ENCODE measurements around the gene PURB.
"Not testable (repeated sequence)": the region's sequence is repeated elsewhere in the genome, so short reads cannot be mapped to it uniquely, and the experiment has no call there.

The PURB gene

GRCh38 chr7:44870336-44870735 is 15.0 kb downstream of the PURB start:
- peaks cover 18% of the 10 kb centered on the region for H3K9me3 Mint-ChIP-seq
- not testable (repeated sequence) for H3K4me1 Mint-ChIP-seq; H3K36me3 Mint-ChIP-seq (ENCODE audit: low read depth); H3K4me3 Mint-ChIP-seq; H3K27ac Mint-ChIP-seq; H3K27me3 Mint-ChIP-seq (ENCODE audit: low read depth)

GRCh38 chr7:44867073-44867995 is 18.0 kb downstream of the PURB start:
- Mint-ChIP-seq H3K9me3 (peaks cover 8% of the 10 kb centered on the region), H3K36me3 (ENCODE audit: low read depth) (peaks cover 4% of the 10 kb centered on the region), H3K4me1 (no peaks in the 10 kb centered on the region), H3K27me3 (ENCODE audit: low read depth) (peaks cover 7% of the 10 kb centered on the region), H3K27ac (no peak overlapping the region), H3K4me3 (no peak overlapping the region)
- no peak for TF ChIP-seq CTCF (IDR thresholded peaks at IDR 0.05; ENCODE audit: unreplicated experiment in 3 of 3)

- not testable (repeated sequence) for H3K9me3 Mint-ChIP-seq; H3K27me3 Mint-ChIP-seq (ENCODE audit: low read depth); H3K27ac Mint-ChIP-seq; H3K4me3 Mint-ChIP-seq; H3K36me3 Mint-ChIP-seq (ENCODE audit: low read depth); H3K4me1 Mint-ChIP-seq
Observed at GRCh38 chr7:44861949-44862348, 23.4 kb downstream of the PURB start.

GRCh38 chr7:44858161-44858560 is 27.2 kb downstream of the PURB start:
- peak; percentile 10 to 22 (median 19) for TF ChIP-seq CTCF (IDR thresholded peaks at IDR 0.05; ENCODE audit: unreplicated experiment in 3 of 3)

GRCh38 chr7:44854644-44855364 is 30.5 kb downstream of the PURB start:
- H3K4me1 Mint-ChIP-seq, result no peaks in the 10 kb centered on the region
- H3K27me3 Mint-ChIP-seq (ENCODE audit: low read depth), result no peaks in the 10 kb centered on the region
- TF ChIP-seq CTCF (IDR thresholded peaks at IDR 0.05; ENCODE audit: unreplicated experiment in 3 of 3), result no peak
- H3K36me3 Mint-ChIP-seq (ENCODE audit: low read depth), result no peaks in the 10 kb centered on the region
- no peaks in the 10 kb centered on the region for H3K9me3 Mint-ChIP-seq
- H3K4me3 Mint-ChIP-seq, result no peak overlapping the region
- H3K27ac Mint-ChIP-seq, result no peak overlapping the region

More at GRCh38 chr7:44858161-44858560, 27.2 kb downstream of the PURB start:
- Mint-ChIP-seq H3K27me3 (ENCODE audit: low read depth) (no peaks in the 10 kb centered on the region), H3K27ac (no peak overlapping the region), H3K9me3 (no peaks in the 10 kb centered on the region), H3K4me1 (no peaks in the 10 kb centered on the region), H3K36me3 (ENCODE audit: low read depth) (no peaks in the 10 kb centered on the region), H3K4me3 (no peak overlapping the region)

GRCh38 chr7:44853391-44853790 is 31.9 kb downstream of the PURB start:
- Mint-ChIP-seq H3K27ac (no peak overlapping the region), H3K27me3 (ENCODE audit: low read depth) (no peaks in the 10 kb centered on the region), H3K4me1 (no peaks in the 10 kb centered on the region), H3K4me3 (no peak overlapping the region), H3K9me3 (no peaks in the 10 kb centered on the region), H3K36me3 (ENCODE audit: low read depth) (no peaks in the 10 kb centered on the region)
- no peak for TF ChIP-seq CTCF (IDR thresholded peaks at IDR 0.05; ENCODE audit: unreplicated experiment in 3 of 3)
